Epithelial cell of proximal tubule (primary cell): ENCODE measurements around the gene EFNA1. TPM values are rescaled to one million over a fixed set of nuclear protein-coding genes. Genes with fewer than 3 reads are reported as not detected.

Source experiments
- DNase-seq: peaks from one replicate; pipeline ENCODE4 v3.0.0-alpha.2; 2011; ENCODE audit warnings: low read depth
- H3K4me3 ChIP-seq: 2 replicates; pipeline ENCODE4 v1.5.1; 2011; ENCODE audit warnings: low read depth, mild to moderate bottlenecking, low read length
- total RNA-seq: library from RNA; depleted of rRNA; stranded (reverse); fragments of >200 nt; gene quantifications from 2 replicates; pipeline ENCODE4 v1.2.3, GENCODE V29; 2015
- TF ChIP-seq, protein P1 (sequence below): conservative IDR thresholded peaks from 2 replicates; pipeline ENCODE4 v1.5.1; 2012; ENCODE audit warnings: low read depth, mild to moderate bottlenecking, low read length

EFNA1 gene
- total RNA-seq, 1 donor from 2014 or later, result 26.3 TPM

DNA sequence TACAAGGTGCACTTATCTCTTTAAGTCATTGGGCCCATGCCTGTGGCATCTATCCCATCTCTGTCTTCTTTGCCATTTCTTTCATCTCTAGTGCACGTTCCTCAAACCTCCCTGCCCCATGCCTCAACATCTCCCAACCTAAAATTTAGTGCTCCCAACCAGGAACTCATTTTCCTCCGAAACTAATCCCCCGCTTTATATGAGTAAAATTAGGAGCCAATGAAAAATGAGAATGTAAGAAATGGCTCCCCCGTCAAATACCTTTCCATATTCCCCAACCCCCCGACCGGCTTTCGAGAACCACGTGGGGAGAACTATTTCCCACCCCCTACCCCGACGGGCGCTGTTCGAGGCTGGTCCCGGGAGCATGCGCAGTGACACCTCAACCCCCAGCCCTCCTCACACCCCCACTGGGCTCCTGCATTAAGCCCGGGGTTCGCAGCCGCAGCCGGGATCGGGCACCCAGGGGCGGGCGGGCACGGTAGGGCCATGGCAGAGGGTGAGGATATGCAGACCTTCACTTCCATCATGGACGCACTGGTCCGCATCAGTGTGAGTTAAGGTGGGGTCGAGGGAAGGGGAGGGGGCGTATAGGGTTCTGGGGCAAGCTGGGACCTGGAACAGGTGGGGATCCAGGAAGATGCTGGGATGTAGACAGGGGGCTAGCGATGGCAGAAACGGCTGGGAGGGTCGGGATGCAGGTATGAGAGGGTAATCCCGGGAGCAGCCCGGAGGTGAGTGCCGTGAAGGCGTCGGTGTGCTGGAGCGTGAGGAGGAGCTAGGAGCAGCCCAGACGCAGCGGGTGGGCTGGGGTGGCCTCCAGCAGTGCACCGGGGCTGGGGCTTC lies 46.0 kb downstream of the EFNA1 start, which contains the start of gene TRIM46:
Gene TRIM46, plus strand, starts transcription at position 372 of the 846 bp plus-strand sequence. Its CDS starts 118 bp downstream, at position 490.
- TF ChIP-seq, protein P1, sequence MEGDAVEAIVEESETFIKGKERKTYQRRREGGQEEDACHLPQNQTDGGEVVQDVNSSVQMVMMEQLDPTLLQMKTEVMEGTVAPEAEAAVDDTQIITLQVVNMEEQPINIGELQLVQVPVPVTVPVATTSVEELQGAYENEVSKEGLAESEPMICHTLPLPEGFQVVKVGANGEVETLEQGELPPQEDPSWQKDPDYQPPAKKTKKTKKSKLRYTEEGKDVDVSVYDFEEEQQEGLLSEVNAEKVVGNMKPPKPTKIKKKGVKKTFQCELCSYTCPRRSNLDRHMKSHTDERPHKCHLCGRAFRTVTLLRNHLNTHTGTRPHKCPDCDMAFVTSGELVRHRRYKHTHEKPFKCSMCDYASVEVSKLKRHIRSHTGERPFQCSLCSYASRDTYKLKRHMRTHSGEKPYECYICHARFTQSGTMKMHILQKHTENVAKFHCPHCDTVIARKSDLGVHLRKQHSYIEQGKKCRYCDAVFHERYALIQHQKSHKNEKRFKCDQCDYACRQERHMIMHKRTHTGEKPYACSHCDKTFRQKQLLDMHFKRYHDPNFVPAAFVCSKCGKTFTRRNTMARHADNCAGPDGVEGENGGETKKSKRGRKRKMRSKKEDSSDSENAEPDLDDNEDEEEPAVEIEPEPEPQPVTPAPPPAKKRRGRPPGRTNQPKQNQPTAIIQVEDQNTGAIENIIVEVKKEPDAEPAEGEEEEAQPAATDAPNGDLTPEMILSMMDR, result no peak
- DNase-seq, result no peak
- peak within 1 kb of the TSS; percentile 80 for H3K4me3 ChIP-seq

DNA sequence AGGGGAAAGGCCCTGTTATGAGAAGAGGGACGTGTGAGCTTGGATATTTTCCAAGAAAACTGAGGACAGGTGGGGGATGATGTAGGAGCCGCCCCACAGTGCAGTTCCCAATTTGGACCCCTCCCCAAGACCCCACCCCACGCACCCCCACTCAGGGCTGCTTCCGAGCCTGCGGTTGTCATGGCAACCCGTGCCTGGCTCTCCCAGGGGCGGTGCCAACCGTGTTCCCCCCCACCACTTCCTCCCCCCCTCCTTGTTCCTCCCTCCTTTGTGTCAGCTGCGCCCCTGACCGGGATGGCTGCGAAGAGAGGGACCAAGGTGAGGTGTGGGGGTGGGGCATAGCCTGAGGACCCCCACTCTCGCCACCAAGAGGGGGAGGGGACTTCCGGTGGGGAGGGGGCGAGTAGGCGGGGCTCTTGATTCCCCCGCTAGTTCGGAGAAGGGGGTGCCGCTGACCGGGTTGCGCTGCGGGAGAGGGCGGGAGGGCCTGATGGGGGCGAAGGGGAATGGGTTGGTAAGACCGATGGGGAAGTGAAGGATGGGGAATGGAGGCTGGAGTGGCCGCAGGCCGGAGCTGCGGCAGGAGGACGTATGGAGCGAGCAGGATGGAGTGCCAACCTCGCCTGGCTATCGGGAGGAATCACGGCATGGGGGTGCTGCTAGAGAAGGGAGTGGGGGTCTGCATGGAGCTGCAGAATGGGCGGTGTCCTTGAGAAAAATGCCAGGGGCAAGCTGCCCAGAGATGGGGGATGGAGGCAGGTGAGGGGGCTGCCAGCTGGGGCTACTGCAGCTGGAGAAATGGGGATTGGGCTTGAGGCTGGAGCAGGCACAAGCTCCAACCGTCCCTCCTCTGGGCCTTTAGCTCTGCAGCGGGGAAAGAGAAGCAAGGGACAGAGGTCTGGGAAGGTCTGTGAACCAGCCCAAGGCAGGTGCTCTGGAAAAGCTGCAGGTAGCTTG lies 46.9 kb downstream of the EFNA1 start:
- TF ChIP-seq, protein P1, result no peak
- H3K4me3 ChIP-seq, result peak overlapping the region; percentile 80
- no peak for DNase-seq

DNA sequence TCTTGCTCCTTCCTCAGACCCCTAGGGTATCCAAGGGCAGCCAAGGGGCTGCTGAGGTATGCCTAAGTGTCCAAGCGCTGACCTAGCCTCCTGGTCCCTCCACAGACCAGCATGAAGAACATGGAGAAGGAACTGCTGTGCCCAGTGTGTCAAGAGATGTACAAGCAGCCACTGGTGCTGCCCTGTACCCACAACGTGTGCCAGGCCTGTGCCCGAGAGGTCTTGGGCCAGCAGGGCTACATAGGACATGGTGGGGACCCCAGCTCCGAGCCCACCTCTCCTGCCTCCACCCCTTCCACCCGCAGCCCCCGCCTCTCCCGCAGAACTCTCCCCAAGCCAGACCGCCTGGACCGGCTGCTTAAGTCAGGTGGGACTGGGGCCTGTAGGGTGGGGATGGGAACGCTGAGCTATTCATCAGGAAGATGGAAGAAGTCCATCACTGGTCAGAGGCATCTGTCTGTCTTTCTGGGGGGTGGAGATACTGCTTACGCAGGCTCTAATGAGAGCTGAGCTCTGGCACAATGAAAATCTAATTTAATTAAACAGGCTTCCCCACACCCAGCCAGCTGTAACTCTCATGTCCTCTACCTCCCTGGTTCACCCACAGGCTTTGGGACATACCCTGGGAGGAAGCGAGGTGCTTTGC lies 47.7 kb downstream of the EFNA1 start:
- DNase-seq, result no peak
- peak overlapping the region; percentile 80 for H3K4me3 ChIP-seq
- TF ChIP-seq, protein P1, result no peak

DNA sequence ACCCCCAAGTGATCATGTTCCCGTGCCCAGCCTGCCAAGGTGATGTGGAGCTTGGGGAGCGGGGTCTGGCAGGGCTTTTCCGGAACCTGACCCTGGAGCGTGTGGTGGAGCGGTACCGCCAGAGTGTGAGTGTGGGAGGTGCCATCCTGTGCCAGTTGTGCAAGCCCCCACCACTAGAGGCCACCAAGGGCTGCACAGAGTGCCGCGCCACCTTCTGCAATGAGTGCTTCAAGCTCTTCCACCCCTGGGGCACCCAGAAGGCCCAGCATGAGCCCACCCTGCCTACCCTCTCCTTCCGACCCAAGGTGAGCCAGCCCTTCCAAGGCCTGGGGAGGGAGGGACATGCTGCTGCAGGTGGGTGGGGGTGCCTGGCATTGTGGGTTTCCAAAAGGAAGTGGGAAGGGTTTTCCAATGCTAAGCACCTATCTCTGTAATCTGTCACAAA lies 48.3 kb downstream of the EFNA1 start:
- no peak for DNase-seq
- TF ChIP-seq, protein P1, result peak; percentile 23
- H3K4me3 ChIP-seq, result no peak overlapping the region

DNA sequence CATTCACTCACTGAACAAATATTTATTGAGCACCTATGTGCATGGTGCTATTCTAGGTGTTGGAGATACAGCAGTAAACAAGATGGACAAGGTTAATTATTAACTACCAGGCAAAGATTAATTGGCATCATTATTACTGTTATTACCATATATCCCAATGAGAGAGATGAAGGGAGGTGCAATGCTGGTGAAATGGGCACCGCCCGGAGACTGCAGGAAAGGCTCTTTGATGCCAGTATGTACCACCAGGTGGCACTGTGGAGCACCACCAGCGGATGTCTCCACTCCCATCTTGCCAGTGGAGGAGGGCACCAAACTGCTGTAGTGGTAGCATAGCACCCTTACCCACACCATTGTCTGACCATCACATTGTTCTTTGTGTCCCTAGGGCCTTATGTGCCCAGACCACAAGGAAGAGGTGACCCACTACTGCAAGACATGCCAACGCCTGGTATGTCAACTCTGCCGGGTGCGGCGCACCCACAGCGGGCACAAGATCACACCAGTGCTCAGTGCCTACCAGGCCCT lies 48.9 kb downstream of the EFNA1 start:
- no peak overlapping the region for H3K4me3 ChIP-seq
- no peak for DNase-seq
- TF ChIP-seq, protein P1, result peak; percentile 92

DNA sequence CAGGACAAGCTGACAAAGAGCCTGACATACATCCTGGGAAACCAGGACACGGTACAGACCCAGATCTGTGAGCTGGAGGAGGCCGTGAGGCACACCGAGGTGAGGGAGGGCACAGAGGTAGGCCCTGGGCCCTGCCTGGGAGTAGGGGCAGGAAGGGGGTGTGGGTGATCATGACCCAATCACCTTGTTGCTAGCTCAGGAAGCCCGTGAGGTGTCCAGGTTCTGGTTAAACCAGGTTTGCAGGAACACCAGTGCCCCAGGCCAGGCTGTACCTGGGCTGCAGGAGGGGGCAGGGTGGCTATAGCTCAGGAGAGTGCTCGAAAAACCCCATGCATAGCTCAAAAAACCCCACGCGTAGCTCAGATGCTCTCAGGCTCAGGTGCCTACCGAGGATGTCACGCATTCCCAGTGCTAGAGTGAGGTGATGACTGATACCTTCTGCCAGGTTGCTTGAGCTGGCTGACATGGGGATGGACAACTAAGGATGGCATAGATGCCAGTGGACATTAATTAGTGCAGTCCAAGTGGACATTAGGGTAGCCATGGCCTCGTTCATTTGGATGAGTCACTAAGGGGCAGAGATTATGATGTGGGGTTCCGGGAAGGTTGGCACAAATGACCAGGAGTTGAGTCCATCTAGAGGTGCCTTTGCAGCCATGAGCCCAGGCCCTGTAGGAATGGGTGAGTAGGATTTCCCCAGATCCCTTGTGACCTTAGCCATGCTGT lies 49.7 kb downstream of the EFNA1 start:
- DNase-seq, result no peak
- TF ChIP-seq, protein P1, result no peak
- H3K4me3 ChIP-seq, result no peak overlapping the region
